Activated gamma-delta T cell (primary cell): ENCODE data around the gene GGTLC3.
"Not testable (repeated sequence)": the region's sequence is repeated elsewhere in the genome, so short reads cannot be mapped to it uniquely, and the experiment has no call there.

Source experiments
- DNase-seq: peaks from one replicate; lab custom pipeline; 2025; lab: John Stamatoyannopoulos, UW

The GGTLC3 gene

DNA sequence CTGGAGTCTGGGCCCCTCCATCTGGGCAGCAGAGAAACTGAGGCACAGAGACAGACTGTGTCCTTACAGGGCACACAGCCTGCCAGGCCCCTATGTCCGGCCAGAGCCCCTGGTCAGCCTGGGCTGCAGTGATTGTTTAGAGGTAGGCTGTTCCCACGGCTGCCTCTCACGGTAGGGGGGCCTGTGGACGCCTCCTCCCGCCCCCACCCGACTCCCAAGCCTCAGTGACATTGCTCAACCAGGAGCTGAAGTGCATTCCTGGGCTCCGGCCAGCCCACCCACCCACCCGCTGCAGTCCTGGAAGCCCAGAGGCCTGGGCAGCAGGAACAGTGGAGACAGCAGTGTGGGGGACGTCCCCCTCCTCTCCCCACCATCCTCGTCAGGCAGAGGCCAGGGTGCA, 4.5 kb downstream of the GGTLC3 start:
- not testable (repeated sequence) for DNase-seq

DNA sequence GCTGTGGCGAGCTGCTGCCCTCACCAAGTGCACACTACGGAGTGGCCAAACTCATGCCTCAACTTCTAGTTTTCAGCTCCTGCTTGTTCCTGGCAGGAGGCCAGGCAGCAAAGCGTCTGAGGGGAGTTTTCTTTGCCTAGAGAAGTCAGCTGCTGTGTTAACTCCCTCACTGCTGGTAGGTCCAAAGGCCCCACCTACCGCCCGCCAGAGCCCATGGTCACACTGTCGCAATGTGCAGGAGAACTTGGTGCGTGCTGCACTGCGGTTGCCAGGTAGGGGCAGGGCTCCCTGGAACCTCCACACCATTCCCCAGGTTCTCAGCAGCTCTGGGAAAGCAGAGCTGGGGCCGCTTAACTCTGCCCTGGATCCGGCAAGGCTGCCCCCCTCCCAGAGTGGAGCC, 5.6 kb downstream of the GGTLC3 start:
- DNase-seq: not testable (repeated sequence)

DNA sequence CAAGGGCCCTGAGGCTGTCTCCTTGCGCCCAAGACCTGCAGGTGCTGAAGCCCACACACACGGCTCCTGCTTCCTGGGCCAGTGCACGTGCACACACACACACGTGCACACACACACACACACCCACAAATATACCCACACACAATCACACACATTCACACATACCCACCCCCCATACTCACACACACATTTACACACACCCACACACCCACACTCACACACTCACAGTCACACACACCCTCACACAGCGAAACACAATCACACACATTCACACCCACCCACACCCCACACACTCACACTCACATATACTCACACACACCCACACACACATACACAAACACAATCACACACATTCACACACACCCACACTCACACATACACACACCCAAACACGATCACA, 6.6 kb downstream of the GGTLC3 start:
- not testable (repeated sequence) for DNase-seq

DNA sequence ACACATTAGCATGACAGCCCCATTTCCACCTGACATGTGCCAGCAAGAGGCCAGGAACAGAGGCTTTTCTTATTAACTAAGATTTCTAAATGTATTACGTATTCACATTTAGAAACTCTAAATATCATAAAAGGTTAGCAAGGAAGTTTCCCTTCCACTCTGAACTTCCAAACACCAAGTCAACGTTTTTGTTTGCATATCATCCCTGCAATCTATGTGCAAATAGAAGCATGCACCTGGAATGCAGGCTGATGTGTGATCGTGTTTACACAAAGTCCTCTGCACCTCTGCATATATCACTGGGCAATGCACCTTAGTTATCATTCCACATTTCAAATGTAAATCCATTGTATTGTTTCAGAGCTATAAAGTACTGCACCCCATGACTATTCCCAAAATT, 21.7 kb downstream of the GGTLC3 start:
- DNase-seq: not testable (repeated sequence)
